Fibroblast of villous mesenchyme (primary cell): Measurements from ENCODE around the gene JPH3. TPM values are rescaled to one million over a fixed set of nuclear protein-coding genes. Genes with fewer than 3 reads are reported as not detected.

Experiments
- DNase-seq: peaks from one replicate; pipeline ENCODE4 v3.0.0-alpha.2; 2010; ENCODE audit warnings: low read depth
- H3K4me3 ChIP-seq: 2 replicates; pipeline ENCODE4 v1.5.1; 2011; ENCODE audit warnings: low read depth, mild to moderate bottlenecking, low read length
- CTCF ChIP-seq: IDR thresholded peaks from 2 replicates; pipeline ENCODE4 v1.5.1; 2012; ENCODE audit warnings: low read depth, mild to moderate bottlenecking, low read length; ENCODE audit not compliant: insufficient read depth
- total RNA-seq: library from RNA; depleted of rRNA; stranded (reverse); fragments of >200 nt; gene quantifications from 2 replicates; pipeline ENCODE4 v1.2.3, GENCODE V29; 2012

Gene JPH3
- total RNA-seq, 1 donor = not detected

- no peak for TF ChIP-seq CTCF
- DNase-seq = no peak
These were observed 64.6 kb downstream of the JPH3 start for GRCh38 chr16:87666919-87667318.

GRCh38 chr16:87667443-87667842 lies 65.1 kb downstream of the JPH3 start:
- H3K4me3 ChIP-seq = no peak overlapping the region
- DNase-seq = no peak
- no peak for TF ChIP-seq CTCF

More at GRCh38 chr16:87666919-87667318, 64.6 kb downstream of the JPH3 start:
- no peak overlapping the region for H3K4me3 ChIP-seq

GRCh38 chr16:87667946-87668345 lies 65.6 kb downstream of the JPH3 start:
- DNase-seq = no peak
- no peak for TF ChIP-seq CTCF

GRCh38 chr16:87669672-87670071 lies 67.4 kb downstream of the JPH3 start:
- no peak for TF ChIP-seq CTCF
- DNase-seq = no peak
- no peak overlapping the region for H3K4me3 ChIP-seq

More at GRCh38 chr16:87667946-87668345, 65.6 kb downstream of the JPH3 start:
- no peak overlapping the region for H3K4me3 ChIP-seq

GRCh38 chr16:87671221-87671620 lies 68.9 kb downstream of the JPH3 start:
- no peak for DNase-seq
- H3K4me3 ChIP-seq = no peak overlapping the region
- no peak for TF ChIP-seq CTCF

GRCh38 chr16:87671715-87672270 lies 69.5 kb downstream of the JPH3 start:
- DNase-seq = no peak
- no peak for TF ChIP-seq CTCF

GRCh38 chr16:87674419-87674818 lies 72.1 kb downstream of the JPH3 start:
- TF ChIP-seq CTCF = no peak
- H3K4me3 ChIP-seq = no peak overlapping the region
- DNase-seq = no peak

More at GRCh38 chr16:87671715-87672270, 69.5 kb downstream of the JPH3 start:
- no peak overlapping the region for H3K4me3 ChIP-seq
